ENCODE data around the gene MST1R.

Gene MST1R

GRCh38 chr3:49841126-49841696, 62.5 kb downstream of the MST1R start:
- no peak overlapping the region for H3K4me3 ChIP-seq (ENCODE audit: low read depth, low read length)
- TF ChIP-seq, protein P1, sequence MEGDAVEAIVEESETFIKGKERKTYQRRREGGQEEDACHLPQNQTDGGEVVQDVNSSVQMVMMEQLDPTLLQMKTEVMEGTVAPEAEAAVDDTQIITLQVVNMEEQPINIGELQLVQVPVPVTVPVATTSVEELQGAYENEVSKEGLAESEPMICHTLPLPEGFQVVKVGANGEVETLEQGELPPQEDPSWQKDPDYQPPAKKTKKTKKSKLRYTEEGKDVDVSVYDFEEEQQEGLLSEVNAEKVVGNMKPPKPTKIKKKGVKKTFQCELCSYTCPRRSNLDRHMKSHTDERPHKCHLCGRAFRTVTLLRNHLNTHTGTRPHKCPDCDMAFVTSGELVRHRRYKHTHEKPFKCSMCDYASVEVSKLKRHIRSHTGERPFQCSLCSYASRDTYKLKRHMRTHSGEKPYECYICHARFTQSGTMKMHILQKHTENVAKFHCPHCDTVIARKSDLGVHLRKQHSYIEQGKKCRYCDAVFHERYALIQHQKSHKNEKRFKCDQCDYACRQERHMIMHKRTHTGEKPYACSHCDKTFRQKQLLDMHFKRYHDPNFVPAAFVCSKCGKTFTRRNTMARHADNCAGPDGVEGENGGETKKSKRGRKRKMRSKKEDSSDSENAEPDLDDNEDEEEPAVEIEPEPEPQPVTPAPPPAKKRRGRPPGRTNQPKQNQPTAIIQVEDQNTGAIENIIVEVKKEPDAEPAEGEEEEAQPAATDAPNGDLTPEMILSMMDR (IDR thresholded peaks at IDR 0.05; ENCODE audit: low read depth, low read length, missing control alignments): peak; percentile 53
- DNase-seq (ENCODE audit: low read depth): no peak

DNA sequence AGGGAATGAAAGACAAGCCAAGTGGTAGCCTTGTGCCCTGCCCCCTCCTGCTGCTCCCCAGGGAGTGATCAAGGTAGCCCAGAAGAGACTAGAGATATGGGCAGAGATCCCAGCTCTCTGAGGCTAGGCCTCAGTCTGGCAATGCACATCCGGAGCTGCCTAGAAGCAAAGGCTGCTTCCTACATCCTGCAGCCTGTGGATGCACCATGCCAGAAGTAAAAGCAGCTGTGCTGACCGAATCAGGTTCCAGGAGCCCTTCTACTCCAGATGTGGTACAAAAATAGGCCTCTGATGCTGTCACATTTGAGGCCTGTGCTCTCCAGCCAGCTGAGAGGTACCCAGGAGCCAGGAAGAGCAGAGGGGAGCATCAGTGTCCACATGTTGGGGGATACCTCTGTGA, 63.3 kb downstream of the MST1R start:
- no peak overlapping the region for H3K4me3 ChIP-seq (ENCODE audit: low read depth, low read length)
- TF ChIP-seq, protein P1 (IDR thresholded peaks at IDR 0.05; ENCODE audit: low read depth, low read length, missing control alignments): no peak
- no peak for DNase-seq (ENCODE audit: low read depth)

GRCh38 chr3:49839193-49839809, 64.4 kb downstream of the MST1R start:
- TF ChIP-seq, protein P1 (IDR thresholded peaks at IDR 0.05; ENCODE audit: low read depth, low read length, missing control alignments): peak; percentile 86
- peak; percentile 38 for DNase-seq (ENCODE audit: low read depth)

More at GRCh38 chr3:49839193-49839809, 64.4 kb downstream of the MST1R start:
- H3K4me3 ChIP-seq (ENCODE audit: low read depth, low read length): no peak overlapping the region

All from GM12864 (cell line).